Measurements from ENCODE around the gene ADGRB3. TPM values are rescaled to one million over a fixed set of nuclear protein-coding genes. Genes with fewer than 3 reads are reported as not detected.
"Not testable (repeated sequence)": the region's sequence is repeated elsewhere in the genome, so short reads cannot be mapped to it uniquely, and the experiment has no call there.

The ADGRB3 gene
- total RNA-seq, 1 experiment from 2014 or later = not detected

DNA sequence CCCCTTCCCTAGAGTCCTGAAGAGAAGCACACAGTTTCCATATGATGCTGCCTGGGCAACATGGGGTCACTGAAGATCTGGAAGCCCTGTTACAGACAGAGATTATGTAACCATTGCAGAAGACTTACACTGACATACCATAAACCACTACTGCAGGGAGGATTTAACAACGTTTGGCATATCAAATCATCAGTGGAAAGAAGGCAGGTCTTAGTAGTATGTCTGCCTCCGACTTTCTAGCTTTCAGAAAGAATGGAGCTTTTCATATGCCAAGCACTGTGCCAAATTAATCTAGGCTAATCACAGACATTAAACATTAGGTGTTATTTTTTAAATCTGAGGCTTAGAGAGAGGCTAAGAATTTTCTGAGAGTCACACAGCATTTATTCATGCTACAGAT is 144.3 kb downstream of the ADGRB3 start:
- no peak for DNase-seq (ENCODE audit: unreplicated experiment)
- Mint-ChIP-seq H3K4me1 (ENCODE audit: insufficient read depth, unreplicated experiment) (no peaks in the 10 kb centered on the region), H3K27me3 (ENCODE audit: insufficient read depth, unreplicated experiment) (peaks cover 59% of the 10 kb centered on the region), H3K4me3 (ENCODE audit: unreplicated experiment) (no peak overlapping the region), H3K27ac (ENCODE audit: low read depth, unreplicated experiment) (no peak overlapping the region), H3K9me3 (ENCODE audit: unreplicated experiment) (no peaks in the 10 kb centered on the region), H3K36me3 (ENCODE audit: insufficient read depth, unreplicated experiment) (no peaks in the 10 kb centered on the region)
- CTCF ChIA-PET = interaction anchor here (0.6 to 1.3 kb wide), 5 partner anchors 143 to 1892 kb away, joined by 3 to 6 read pairs (median 3); no protein-coding TSS in a partner anchor
- BruUV-seq (replicated peaks) = no TSS peak
- TF ChIP-seq, protein P1, sequence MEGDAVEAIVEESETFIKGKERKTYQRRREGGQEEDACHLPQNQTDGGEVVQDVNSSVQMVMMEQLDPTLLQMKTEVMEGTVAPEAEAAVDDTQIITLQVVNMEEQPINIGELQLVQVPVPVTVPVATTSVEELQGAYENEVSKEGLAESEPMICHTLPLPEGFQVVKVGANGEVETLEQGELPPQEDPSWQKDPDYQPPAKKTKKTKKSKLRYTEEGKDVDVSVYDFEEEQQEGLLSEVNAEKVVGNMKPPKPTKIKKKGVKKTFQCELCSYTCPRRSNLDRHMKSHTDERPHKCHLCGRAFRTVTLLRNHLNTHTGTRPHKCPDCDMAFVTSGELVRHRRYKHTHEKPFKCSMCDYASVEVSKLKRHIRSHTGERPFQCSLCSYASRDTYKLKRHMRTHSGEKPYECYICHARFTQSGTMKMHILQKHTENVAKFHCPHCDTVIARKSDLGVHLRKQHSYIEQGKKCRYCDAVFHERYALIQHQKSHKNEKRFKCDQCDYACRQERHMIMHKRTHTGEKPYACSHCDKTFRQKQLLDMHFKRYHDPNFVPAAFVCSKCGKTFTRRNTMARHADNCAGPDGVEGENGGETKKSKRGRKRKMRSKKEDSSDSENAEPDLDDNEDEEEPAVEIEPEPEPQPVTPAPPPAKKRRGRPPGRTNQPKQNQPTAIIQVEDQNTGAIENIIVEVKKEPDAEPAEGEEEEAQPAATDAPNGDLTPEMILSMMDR (IDR thresholded peaks at IDR 0.05; ENCODE audit: unreplicated experiment) = no peak
- POLR2A ChIA-PET = no interaction called here
- intact Hi-C loops (cut with micrococcal nuclease) = loop anchor here (5.0 kb wide), 1 partner anchor 1852 kb away; no protein-coding TSS in a partner anchor

DNA sequence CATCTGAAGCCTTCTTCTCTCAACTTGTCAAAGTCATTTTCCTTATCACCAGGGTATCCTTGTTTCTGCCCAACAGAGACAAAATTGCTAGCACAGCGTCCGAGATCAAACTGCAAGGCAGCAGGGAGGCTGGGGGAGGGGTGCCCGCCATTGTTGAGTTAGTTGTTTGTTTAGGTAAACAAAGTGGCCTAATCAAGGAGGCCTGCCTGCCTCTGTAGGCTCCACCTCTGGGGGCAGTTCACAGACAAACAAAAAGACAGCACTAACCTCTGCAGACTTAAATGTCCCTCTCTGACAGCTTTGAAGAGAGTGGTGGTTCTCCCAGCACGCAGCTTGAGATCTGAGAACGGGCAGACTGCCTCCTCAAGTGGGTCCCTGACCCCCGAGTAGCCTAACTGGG is 155.0 kb downstream of the ADGRB3 start:
- H3K36me3 Mint-ChIP-seq (ENCODE audit: insufficient read depth, unreplicated experiment); H3K27ac Mint-ChIP-seq (ENCODE audit: low read depth, unreplicated experiment); H3K4me3 Mint-ChIP-seq (ENCODE audit: unreplicated experiment); H3K9me3 Mint-ChIP-seq (ENCODE audit: unreplicated experiment); H3K4me1 Mint-ChIP-seq (ENCODE audit: insufficient read depth, unreplicated experiment); DNase-seq (ENCODE audit: unreplicated experiment); POLR2A ChIA-PET; intact Hi-C loops (cut with micrococcal nuclease); CTCF ChIA-PET; BruUV-seq (replicated peaks): not testable (repeated sequence)
- H3K27me3 Mint-ChIP-seq (ENCODE audit: insufficient read depth, unreplicated experiment) = peaks cover 49% of the 10 kb centered on the region

DNA sequence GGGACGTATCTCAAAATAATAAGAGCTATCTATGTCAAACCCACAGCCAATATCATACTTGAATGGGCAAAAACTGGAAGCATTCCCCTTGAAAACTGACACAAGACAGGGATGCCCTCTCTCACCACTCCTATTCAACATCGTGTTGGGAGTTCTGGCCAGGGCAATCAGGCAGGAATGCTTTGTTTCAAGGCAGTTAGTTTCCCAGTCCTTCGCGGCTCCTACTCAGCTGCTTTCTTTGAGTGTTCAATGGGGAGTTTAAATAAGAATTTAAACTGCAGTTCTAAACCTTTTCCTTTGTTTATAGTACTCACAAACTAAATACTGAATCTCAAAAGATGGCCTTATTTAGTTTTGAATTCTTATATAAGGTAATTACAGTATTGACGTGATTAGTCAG is 179.9 kb downstream of the ADGRB3 start:
- BruUV-seq (replicated peaks); H3K9me3 Mint-ChIP-seq (ENCODE audit: unreplicated experiment); DNase-seq (ENCODE audit: unreplicated experiment); H3K36me3 Mint-ChIP-seq (ENCODE audit: insufficient read depth, unreplicated experiment); intact Hi-C loops (cut with micrococcal nuclease); H3K4me1 Mint-ChIP-seq (ENCODE audit: insufficient read depth, unreplicated experiment); POLR2A ChIA-PET; H3K27ac Mint-ChIP-seq (ENCODE audit: low read depth, unreplicated experiment); H3K4me3 Mint-ChIP-seq (ENCODE audit: unreplicated experiment): not testable (repeated sequence)
- CTCF ChIA-PET = interaction anchor here (0.5 kb wide), 1 partner anchor 37 kb away, joined by 5 read pairs; no protein-coding TSS in a partner anchor
- peaks cover 49% of the 10 kb centered on the region for H3K27me3 Mint-ChIP-seq (ENCODE audit: insufficient read depth, unreplicated experiment)

DNA sequence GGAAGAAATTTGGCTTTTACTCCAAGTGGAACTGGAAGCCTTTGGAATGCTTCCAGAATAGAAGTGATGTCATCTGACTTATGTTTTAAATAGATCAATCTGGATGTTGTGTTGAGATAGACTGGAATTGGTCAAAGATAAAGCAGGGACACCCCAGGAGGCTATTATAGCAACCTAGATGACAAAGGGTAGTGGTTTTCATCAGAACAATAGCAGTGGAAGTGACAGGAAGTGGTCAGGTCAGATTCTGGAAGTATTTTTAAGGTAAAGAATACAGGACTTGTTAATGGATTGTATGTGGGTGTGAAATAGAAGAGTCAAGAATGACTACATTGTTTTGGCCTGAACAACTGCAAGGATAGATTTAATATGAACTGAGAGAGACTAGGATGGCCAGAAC is 191.4 kb downstream of the ADGRB3 start:
- TF ChIP-seq, protein P1 (IDR thresholded peaks at IDR 0.05; ENCODE audit: unreplicated experiment) = no peak
- Mint-ChIP-seq H3K36me3 (ENCODE audit: insufficient read depth, unreplicated experiment) (no peaks in the 10 kb centered on the region), H3K9me3 (ENCODE audit: unreplicated experiment) (no peaks in the 10 kb centered on the region), H3K27ac (ENCODE audit: low read depth, unreplicated experiment) (no peak overlapping the region), H3K27me3 (ENCODE audit: insufficient read depth, unreplicated experiment) (peaks cover 72% of the 10 kb centered on the region), H3K4me1 (ENCODE audit: insufficient read depth, unreplicated experiment) (no peaks in the 10 kb centered on the region), H3K4me3 (ENCODE audit: unreplicated experiment) (no peak overlapping the region)
- POLR2A ChIA-PET = no interaction called here
- BruUV-seq (replicated peaks) = no TSS peak
- intact Hi-C loops (cut with micrococcal nuclease) = no loop called here
- CTCF ChIA-PET = no interaction called here
- DNase-seq (ENCODE audit: unreplicated experiment) = no peak

DNA sequence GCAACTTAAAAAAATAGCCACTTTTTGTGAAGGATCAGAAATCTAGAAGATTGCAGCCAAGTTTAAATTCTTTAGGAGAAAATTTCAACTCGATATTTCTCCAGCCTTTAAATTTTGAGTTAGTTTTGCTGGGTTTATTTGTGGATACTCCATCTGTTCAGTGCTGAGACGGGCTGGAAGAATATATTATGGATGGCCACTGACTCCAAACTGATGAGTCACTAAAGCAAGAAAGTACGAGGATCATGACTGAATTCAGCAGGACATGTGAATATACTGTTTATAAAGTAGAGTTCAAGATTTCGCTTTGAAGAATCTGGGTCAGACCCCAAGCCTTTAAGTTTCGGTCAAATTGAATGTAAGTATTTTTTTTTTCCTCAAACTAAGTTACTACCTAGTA is 199.5 kb downstream of the ADGRB3 start:
- Mint-ChIP-seq H3K4me3 (ENCODE audit: unreplicated experiment) (no peak overlapping the region), H3K36me3 (ENCODE audit: insufficient read depth, unreplicated experiment) (no peaks in the 10 kb centered on the region), H3K27ac (ENCODE audit: low read depth, unreplicated experiment) (no peak overlapping the region), H3K9me3 (ENCODE audit: unreplicated experiment) (no peaks in the 10 kb centered on the region), H3K4me1 (ENCODE audit: insufficient read depth, unreplicated experiment) (no peaks in the 10 kb centered on the region), H3K27me3 (ENCODE audit: insufficient read depth, unreplicated experiment) (peaks cover 71% of the 10 kb centered on the region)
- ChIA-PET POLR2A (no interaction called here), CTCF (no interaction called here)
- intact Hi-C loops (cut with micrococcal nuclease) = no loop called here
- TF ChIP-seq, protein P1 (IDR thresholded peaks at IDR 0.05; ENCODE audit: unreplicated experiment) = no peak
- no TSS peak for BruUV-seq (replicated peaks)
- no peak for DNase-seq (ENCODE audit: unreplicated experiment)
